ENCODE results near the gene TUG1. TPM values are rescaled to one million over a fixed set of nuclear protein-coding genes. Genes with fewer than 3 reads are reported as not detected.

Gene TUG1
- total and polyA plus RNA-seq, 9 of the 15 experiments (the other 6 are each of a cell fraction or from before 2014, with no cell fraction given): 24.7 to 132 (median 58.9) TPM

- no peak for TF ChIP-seq HMGXB4 (CRISPR knock-in tag; IDR thresholded peaks at IDR 0.05)
Observed at GRCh38 chr22:30943368-30943767, 25.7 kb upstream of the TUG1 start (continued).

GRCh38 chr22:30944986-30945385 lies 24.1 kb upstream of the TUG1 start:
- intact Hi-C loops (cut with micrococcal nuclease): no loop called here

More at GRCh38 chr22:30944986-30945385, 24.1 kb upstream of the TUG1 start:
- ATAC-seq (no peak), FAIRE-seq (no peak), DNase-seq (ENCODE audit: extremely low read depth in 1 of 4, low spot score in 3 of 4) (no peak)
- 100% methylated on average over 4 of the region's 4 CpGs for WGBS (ENCODE audit: insufficient coverage, low coverage, missing lambda C conversion rate)
- Histone ChIP-seq H4K20me1 (replicated peaks; ENCODE audit: control insufficient read depth, insufficient read depth, low read length) (no peaks in the 10 kb centered on the region), H3K4me1 (replicated peaks in 1 of 2; ENCODE audit: control insufficient read depth in 2 of 2, insufficient read depth in 2 of 2, low read length in 2 of 2) (no peaks in the 10 kb centered on the region), H3K4me2 (ENCODE audit: insufficient read depth, low read length) (no peak overlapping the region), H3K4me3 (no peak overlapping the region), H3K9ac (ENCODE audit: insufficient read depth in 1 of 2, low read depth in 2 of 2, low read length in 2 of 2) (no peak overlapping the region), H3K27ac (ENCODE audit: extremely low read depth, low read depth, low read length) (no peak overlapping the region), H3K36me3 (ENCODE audit: control insufficient read depth, insufficient read depth, low read length) (peaks cover 97% of the 10 kb centered on the region), H3K9me1 (ENCODE audit: control insufficient read depth, insufficient read depth, low read length) (peaks cover 3% of the 10 kb centered on the region), H3K79me2 (ENCODE audit: control insufficient read depth, insufficient read depth, low read length) (no peaks in the 10 kb centered on the region), H2AFZ (ENCODE audit: low read depth, low read length) (no peak overlapping the region), H3K9me3 (replicated peaks; ENCODE audit: control insufficient read depth, insufficient read depth, low read depth, low read length) (no peaks in the 10 kb centered on the region), H3K27me3 (ENCODE audit: control insufficient read depth in 2 of 2, insufficient read depth in 2 of 2, low read length in 2 of 2) (no peaks in the 10 kb centered on the region)
- in situ Hi-C loops (cut with MboI): no loop called here
- ChIA-PET CTCF (ENCODE audit: low intra/inter-chr PET ratio) (no interaction called here), POLR2A (interaction anchor here (1.0 to 1.3 kb wide), 3 partner anchors 24 to 139 kb away, joined by 3 to 4 read pairs (median 4); partner anchors contain the start of genes MORC2, SMTN and TUG1)
- no TSS peak for BruUV-seq (replicated peaks)
- TF ChIP-seq STAG1 (CRISPR knock-in tag; IDR thresholded peaks at IDR 0.05; ENCODE audit: borderline replicate concordance) (no peak), PHF8 (IDR thresholded peaks at IDR 0.05; ENCODE audit: borderline replicate concordance, low read length) (no peak), CTCF (IDR thresholded peaks at IDR 0.05 in 2 of 3, conservative IDR thresholded peaks at IDR 0.05 in 1 of 3; ENCODE audit: insufficient read depth in 2 of 3, low read depth in 1 of 3, low read length in 3 of 3) (no peak)
